Testis (tissue), 2 donors: ENCODE measurements around the gene SLC34A1.

ENCODE experiments used
- POLR2A ChIP-seq: fragments of 450-650 bp; IDR thresholded peaks from one replicate; pipeline ENCODE4 v1.6.1; 2017; ENCODE audit warnings: antibody characterized with exemption, mild to moderate bottlenecking, moderate library complexity
- TF ChIP-seq, protein P1 (sequence below), 3 experiments: fragments of 450-650 bp in 2 of 3; fragments of 200-600 bp in 1 of 3; sonication (generic) in 1 of 3; IDR thresholded peaks; one replicate each; pipeline ENCODE4 v1.5.1; 2016 to 2019; ENCODE audit warnings: antibody characterized with exemption in 3 of 3, mild to moderate bottlenecking in 2 of 3, moderate library complexity in 1 of 3

DNA sequence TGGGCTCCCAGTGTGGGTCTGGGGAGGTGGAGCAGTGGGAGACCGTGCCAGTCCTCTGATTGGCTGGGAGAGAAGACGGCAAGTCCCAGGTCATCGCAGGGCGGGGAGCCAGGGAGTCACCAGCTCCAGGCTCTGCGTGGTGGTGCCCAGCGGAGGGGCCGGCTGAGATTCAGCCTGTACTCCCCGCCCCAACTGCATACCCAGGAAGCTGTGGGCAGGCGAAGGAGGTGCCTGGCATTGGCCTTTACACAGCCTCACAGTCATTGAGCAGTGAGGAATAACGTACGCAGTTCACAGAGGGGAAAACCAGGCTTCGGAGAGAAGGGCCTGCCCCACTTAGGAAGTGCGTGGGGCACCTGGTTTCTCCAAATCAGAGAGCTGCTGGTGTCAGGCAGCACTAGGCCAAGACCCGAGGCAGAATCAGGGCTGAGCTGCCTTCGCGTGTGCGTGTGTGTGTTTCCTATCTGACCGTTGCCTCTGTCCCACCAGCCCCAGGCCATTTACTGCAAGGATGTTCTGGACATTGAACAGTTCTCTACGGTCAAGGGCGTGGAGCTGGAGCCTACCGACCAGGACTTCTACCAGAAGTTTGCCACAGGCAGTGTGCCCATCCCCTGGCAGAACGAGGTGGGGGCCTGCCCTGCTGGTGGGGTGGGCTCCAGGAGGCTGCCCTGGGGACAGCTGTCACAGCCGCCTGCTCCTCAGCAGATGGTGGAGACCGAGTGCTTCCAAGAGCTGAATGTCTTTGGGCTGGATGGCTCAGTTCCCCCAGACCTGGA, 56.2 kb downstream of the SLC34A1 start:
- TF ChIP-seq, protein P1, sequence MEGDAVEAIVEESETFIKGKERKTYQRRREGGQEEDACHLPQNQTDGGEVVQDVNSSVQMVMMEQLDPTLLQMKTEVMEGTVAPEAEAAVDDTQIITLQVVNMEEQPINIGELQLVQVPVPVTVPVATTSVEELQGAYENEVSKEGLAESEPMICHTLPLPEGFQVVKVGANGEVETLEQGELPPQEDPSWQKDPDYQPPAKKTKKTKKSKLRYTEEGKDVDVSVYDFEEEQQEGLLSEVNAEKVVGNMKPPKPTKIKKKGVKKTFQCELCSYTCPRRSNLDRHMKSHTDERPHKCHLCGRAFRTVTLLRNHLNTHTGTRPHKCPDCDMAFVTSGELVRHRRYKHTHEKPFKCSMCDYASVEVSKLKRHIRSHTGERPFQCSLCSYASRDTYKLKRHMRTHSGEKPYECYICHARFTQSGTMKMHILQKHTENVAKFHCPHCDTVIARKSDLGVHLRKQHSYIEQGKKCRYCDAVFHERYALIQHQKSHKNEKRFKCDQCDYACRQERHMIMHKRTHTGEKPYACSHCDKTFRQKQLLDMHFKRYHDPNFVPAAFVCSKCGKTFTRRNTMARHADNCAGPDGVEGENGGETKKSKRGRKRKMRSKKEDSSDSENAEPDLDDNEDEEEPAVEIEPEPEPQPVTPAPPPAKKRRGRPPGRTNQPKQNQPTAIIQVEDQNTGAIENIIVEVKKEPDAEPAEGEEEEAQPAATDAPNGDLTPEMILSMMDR (IDR thresholded peaks at IDR 0.05), result no peak
- no peak for TF ChIP-seq POLR2A
